ENCODE results near the gene MED8.

GRCh38 chr1:43382027-43382779 lies 7.4 kb downstream of the MED8 start:
- TF ChIP-seq, protein P1, sequence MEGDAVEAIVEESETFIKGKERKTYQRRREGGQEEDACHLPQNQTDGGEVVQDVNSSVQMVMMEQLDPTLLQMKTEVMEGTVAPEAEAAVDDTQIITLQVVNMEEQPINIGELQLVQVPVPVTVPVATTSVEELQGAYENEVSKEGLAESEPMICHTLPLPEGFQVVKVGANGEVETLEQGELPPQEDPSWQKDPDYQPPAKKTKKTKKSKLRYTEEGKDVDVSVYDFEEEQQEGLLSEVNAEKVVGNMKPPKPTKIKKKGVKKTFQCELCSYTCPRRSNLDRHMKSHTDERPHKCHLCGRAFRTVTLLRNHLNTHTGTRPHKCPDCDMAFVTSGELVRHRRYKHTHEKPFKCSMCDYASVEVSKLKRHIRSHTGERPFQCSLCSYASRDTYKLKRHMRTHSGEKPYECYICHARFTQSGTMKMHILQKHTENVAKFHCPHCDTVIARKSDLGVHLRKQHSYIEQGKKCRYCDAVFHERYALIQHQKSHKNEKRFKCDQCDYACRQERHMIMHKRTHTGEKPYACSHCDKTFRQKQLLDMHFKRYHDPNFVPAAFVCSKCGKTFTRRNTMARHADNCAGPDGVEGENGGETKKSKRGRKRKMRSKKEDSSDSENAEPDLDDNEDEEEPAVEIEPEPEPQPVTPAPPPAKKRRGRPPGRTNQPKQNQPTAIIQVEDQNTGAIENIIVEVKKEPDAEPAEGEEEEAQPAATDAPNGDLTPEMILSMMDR (IDR thresholded peaks at IDR 0.05; ENCODE audit: insufficient read depth, low read length), result no peak
- TF ChIP-seq POLR2AphosphoS5 (IDR thresholded peaks at IDR 0.05; ENCODE audit: low read depth) (no peak), REST (IDR thresholded peaks at IDR 0.05; ENCODE audit: insufficient replicate concordance, low read depth) (no peak), GABPA (IDR thresholded peaks at IDR 0.05; ENCODE audit: low read depth) (no peak)
